Nephron progenitor cell (in vitro differentiated cells): ENCODE measurements around the gene DPM2.

Source experiments
- DNase-seq: peaks from one replicate; pipeline ENCODE4 v3.0.0; 2021
- H3K27ac Mint-ChIP-seq: 2 replicates; pipeline ENCODE4 v1.8.0; 2021; ENCODE audit warnings: mild to moderate bottlenecking, moderate library complexity, mixed read lengths
- H3K27me3 Mint-ChIP-seq: 2 replicates; pipeline ENCODE4 v1.8.0; 2021; ENCODE audit warnings: mild to moderate bottlenecking, low read depth, mixed read lengths; ENCODE audit not compliant: poor library complexity
- H3K36me3 Mint-ChIP-seq: 2 replicates; pipeline ENCODE4 v1.8.0; 2021; ENCODE audit warnings: low read depth, mixed read lengths
- H3K4me1 Mint-ChIP-seq: 2 replicates; pipeline ENCODE4 v1.8.0; 2021; ENCODE audit warnings: mixed read lengths
- H3K4me3 Mint-ChIP-seq: 2 replicates; pipeline ENCODE4 v1.8.0; 2021; ENCODE audit warnings: mild to moderate bottlenecking, moderate library complexity, mixed read lengths
- H3K9me3 Mint-ChIP-seq: 2 replicates; pipeline ENCODE4 v1.8.0; 2021; ENCODE audit warnings: mild to moderate bottlenecking, moderate library complexity, mixed read lengths
- TF ChIP-seq, protein P1 (sequence below): fragments of 200-600 bp; sonication (generic); IDR thresholded peaks from 2 replicates; pipeline ENCODE4 v1.5.0; 2021; ENCODE audit warnings: antibody characterized with exemption

The DPM2 gene

GRCh38 chr9:127940593-127940992, 2.9 kb upstream of the DPM2 start:
- Mint-ChIP-seq H3K9me3 (no peaks in the 10 kb centered on the region), H3K4me1 (peaks cover 46% of the 10 kb centered on the region), H3K4me3 (no peak overlapping the region), H3K27me3 (no peaks in the 10 kb centered on the region), H3K36me3 (peaks cover 10% of the 10 kb centered on the region), H3K27ac (no peak overlapping the region)
- TF ChIP-seq, protein P1, sequence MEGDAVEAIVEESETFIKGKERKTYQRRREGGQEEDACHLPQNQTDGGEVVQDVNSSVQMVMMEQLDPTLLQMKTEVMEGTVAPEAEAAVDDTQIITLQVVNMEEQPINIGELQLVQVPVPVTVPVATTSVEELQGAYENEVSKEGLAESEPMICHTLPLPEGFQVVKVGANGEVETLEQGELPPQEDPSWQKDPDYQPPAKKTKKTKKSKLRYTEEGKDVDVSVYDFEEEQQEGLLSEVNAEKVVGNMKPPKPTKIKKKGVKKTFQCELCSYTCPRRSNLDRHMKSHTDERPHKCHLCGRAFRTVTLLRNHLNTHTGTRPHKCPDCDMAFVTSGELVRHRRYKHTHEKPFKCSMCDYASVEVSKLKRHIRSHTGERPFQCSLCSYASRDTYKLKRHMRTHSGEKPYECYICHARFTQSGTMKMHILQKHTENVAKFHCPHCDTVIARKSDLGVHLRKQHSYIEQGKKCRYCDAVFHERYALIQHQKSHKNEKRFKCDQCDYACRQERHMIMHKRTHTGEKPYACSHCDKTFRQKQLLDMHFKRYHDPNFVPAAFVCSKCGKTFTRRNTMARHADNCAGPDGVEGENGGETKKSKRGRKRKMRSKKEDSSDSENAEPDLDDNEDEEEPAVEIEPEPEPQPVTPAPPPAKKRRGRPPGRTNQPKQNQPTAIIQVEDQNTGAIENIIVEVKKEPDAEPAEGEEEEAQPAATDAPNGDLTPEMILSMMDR = no peak
- DNase-seq = no peak

DNA sequence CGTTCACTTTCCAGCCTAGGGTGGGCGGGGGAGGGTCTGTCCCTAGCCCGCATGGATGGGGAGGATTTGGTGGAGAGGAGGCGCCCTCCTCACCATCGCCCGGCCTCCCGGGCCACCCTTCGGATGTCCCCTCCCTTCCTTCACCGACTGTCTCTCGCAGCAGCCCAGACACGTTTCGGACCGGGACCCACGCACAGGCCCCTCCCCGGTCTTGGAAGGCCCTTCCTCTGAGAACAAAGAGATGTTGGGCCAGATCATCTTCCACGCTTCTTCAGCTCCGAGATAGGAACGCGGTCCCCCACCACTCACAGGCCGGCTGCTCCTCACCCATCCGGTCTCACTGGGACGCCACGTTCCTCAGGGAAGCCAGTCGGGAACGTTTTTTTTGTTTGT, 640 bp upstream of the DPM2 start:
- TF ChIP-seq, protein P1 = no peak
- no peaks in the 10 kb centered on the region for H3K27me3 Mint-ChIP-seq

GRCh38 chr9:127937056-127937387, 632 bp downstream of the DPM2 start:
- H3K4me1 Mint-ChIP-seq = peaks cover 37% of the 10 kb centered on the region
- H3K4me3 Mint-ChIP-seq = peak overlapping the region; percentile 93
- no peaks in the 10 kb centered on the region for H3K9me3 Mint-ChIP-seq
- peaks cover 4% of the 10 kb centered on the region for H3K36me3 Mint-ChIP-seq
- H3K27ac Mint-ChIP-seq = peak overlapping the region; percentile 22
- DNase-seq = no peak
- no peaks in the 10 kb centered on the region for H3K27me3 Mint-ChIP-seq
- TF ChIP-seq, protein P1 = no peak

More for the DNA sequence above, 640 bp upstream of the DPM2 start:
- Mint-ChIP-seq H3K27ac (peak overlapping the region; percentile 57), H3K9me3 (no peaks in the 10 kb centered on the region), H3K4me1 (peaks cover 48% of the 10 kb centered on the region), H3K4me3 (peak overlapping the region; percentile 67), H3K36me3 (peaks cover 10% of the 10 kb centered on the region)
- DNase-seq = no peak

GRCh38 chr9:127936347-127936852, 1.3 kb downstream of the DPM2 start:
- TF ChIP-seq, protein P1 = no peak
- Mint-ChIP-seq H3K4me3 (peak overlapping the region; percentile 93), H3K4me1 (peaks cover 41% of the 10 kb centered on the region), H3K9me3 (no peaks in the 10 kb centered on the region), H3K27ac (no peak overlapping the region), H3K36me3 (peaks cover 4% of the 10 kb centered on the region), H3K27me3 (peaks cover 1% of the 10 kb centered on the region)
- no peak for DNase-seq

DNA sequence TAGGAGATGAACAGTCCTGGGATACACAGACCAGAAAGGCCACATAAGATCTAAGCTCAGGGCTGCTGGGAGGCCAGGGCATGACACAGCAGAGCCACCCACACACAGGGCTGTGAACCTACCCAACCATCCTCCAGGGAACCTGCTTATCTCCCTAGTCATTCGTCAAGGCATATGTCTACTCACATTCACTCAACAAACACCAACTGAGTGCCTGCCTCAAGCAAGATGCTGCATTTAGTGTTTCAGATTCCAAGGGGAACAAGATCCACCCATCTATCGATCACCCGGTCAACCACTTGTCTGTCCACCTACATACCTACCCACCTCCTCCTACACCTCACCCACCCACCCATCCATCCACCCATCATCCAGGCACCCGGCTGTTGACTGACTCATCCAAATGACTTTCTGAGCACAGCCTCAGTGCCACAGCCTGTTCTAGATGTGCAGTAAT, 1.9 kb downstream of the DPM2 start:
- TF ChIP-seq, protein P1 = no peak
- Mint-ChIP-seq H3K4me3 (peak overlapping the region; percentile 93), H3K27me3 (peaks cover 3% of the 10 kb centered on the region), H3K36me3 (peaks cover 4% of the 10 kb centered on the region), H3K4me1 (peaks cover 48% of the 10 kb centered on the region), H3K9me3 (no peaks in the 10 kb centered on the region), H3K27ac (no peak overlapping the region)
- no peak for DNase-seq

DNA sequence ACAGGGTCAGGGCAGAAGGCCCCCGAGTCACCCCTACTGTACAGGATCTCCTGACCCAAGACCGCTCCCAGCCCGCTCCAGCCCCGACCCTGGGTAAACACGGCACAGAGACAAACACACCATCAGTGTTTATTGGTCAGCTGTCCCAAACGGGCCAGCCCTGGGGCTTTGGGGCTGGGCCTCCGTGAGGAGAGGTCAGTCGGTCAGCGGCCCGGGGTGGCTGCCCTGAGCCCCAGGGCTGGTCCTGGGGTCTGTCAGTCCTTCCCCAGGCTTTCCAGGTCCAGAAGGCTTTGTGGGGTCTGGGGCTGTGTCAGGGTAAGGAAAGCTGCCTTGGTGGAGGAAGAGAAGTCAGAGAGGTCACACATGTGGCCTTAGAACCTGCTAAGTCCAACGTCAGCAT, 2.7 kb downstream of the DPM2 start:
- Mint-ChIP-seq H3K36me3 (no peaks in the 10 kb centered on the region), H3K9me3 (no peaks in the 10 kb centered on the region), H3K27ac (peak overlapping the region; percentile 26), H3K4me1 (peaks cover 48% of the 10 kb centered on the region), H3K4me3 (peak overlapping the region; percentile 64), H3K27me3 (peaks cover 7% of the 10 kb centered on the region)
- DNase-seq = no peak
- TF ChIP-seq, protein P1 = no peak
